SHP77 treated with DMSO at 0.1 percent for 48 hours (cell line): ENCODE data around the gene ADGRA3.
"Not testable (repeated sequence)": the region's sequence is repeated elsewhere in the genome, so short reads cannot be mapped to it uniquely, and the experiment has no call there.

Experiments used
- DNase-seq: peaks from one replicate; lab custom pipeline; 2025; lab: John Stamatoyannopoulos, UW

ADGRA3 gene

GRCh38 chr4:22478426-22478825 is 37.4 kb downstream of the ADGRA3 start:
- DNase-seq = no peak

- no peak for DNase-seq
These were observed 38.1 kb downstream of the ADGRA3 start for GRCh38 chr4:22477813-22478182.

GRCh38 chr4:22477136-22477812 is 38.6 kb downstream of the ADGRA3 start:
- DNase-seq = no peak

DNA sequence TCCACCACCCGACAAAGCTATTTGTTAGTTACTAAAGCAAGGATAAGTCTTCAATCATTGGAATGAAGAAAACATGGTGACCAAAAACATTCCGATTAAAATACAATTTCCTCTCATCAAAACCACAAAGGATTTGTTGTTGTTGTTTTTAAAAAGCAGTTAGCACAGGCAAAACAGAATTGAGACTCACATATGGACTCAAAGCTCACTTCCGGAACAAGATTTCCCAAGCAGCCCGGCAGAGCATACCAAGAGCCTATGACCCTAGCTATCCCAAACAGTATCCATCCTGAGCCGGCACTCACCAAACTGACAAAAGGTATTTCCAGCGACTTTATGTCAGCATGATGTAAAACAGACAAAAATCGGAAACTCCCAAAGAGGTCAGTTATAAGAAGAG is 39.9 kb downstream of the ADGRA3 start:
- DNase-seq = no peak

DNA sequence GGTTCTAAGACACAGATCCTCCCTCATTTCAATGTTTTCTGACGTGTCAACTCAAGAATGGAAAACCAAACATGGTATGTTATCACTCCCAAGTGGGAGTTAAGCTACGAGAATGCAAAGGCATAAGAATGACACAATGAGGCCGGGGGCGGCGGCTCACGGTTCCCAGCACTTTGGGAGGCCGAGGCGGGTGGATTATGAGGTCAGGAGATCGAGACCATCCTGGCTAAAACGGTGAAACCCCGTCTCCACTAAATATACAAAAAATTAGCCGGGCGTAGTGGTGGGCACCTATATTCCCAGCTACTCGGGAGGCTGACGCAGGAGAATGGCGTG is 40.6 kb downstream of the ADGRA3 start:
- DNase-seq = not testable (repeated sequence)

GRCh38 chr4:22474636-22475310 is 41.1 kb downstream of the ADGRA3 start:
- DNase-seq = no peak

GRCh38 chr4:22473268-22473667 is 42.6 kb downstream of the ADGRA3 start:
- DNase-seq = no peak

- DNase-seq = no peak
These were observed 43.8 kb downstream of the ADGRA3 start for GRCh38 chr4:22471999-22472461.

DNA sequence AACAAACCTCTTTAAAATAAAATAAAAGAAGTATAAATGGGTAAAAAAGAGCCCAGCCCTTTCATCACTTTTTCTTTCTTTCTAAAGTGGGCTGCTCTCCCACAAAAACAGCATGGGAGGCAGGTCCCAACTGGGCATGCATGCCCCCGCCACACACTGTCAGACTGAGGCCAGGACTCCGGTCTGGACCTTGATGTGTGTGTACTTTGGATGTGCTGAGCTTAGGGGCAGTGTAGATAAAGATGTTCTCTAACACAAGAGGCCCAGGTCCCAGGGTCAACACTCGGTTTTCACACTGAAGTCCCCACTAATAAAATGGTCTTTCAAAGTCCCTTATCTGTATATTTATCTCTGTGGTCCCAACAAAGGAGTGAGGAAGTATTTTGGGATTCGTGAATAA is 44.4 kb downstream of the ADGRA3 start:
- DNase-seq = no peak

DNA sequence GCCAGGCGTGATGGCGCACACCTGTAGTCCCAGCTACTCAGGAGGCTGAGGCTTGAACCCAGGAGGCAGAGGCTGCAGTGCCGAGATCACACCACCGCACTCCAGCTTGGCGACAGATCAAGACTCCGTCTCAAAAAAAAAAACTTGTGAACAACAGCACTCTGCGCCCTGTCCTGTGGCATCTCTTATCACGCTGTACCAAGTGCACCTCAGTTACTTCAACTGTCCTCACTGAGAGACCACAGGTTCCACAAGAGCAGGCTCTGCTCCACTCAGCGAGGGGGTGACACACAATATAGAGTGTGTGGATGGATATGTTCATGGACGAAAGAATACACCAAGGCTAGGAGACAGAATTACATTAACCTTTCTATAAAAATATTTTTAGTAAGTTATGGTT is 49.3 kb downstream of the ADGRA3 start:
- no peak for DNase-seq

GRCh38 chr4:22465996-22466395 is 49.9 kb downstream of the ADGRA3 start:
- no peak for DNase-seq

GRCh38 chr4:22465349-22465748 is 50.5 kb downstream of the ADGRA3 start:
- DNase-seq = no peak

DNA sequence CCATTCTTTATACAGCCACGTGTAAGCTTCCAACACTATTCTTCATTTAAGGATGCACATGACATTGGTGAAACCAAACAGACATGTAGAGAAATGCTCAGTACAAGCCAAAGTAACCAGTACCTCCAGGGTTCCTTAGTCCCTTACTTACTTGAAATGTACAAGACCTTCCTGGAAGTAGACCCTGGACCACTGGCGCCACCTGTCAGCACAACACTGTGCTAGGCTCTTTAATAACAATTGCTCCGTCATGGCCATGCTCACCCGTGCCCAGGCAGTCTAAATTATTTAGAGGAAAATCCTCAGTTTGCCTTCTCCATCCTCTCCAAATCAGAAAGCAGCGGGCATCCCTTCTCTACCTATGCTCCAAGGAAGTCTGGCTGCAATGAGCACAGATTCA is 52.7 kb downstream of the ADGRA3 start:
- DNase-seq = no peak

DNA sequence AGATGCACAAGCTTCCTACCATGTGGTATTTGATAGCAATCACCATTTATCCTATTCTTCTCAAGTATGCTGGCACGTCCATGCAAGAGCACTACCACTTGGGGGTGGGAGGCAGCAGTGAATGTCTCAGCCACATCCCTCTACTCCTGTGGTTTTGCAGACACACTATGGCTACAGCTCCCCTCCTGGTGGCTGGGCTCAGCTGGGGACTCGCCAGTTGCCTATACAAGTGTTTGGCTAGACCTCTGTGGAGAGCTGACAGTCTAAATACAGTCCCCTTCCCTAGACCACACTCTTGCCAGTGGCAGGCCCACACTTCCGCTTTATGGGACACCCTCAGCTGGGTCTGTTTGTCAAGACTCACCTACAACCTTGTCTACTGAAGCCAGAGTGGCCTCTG is 53.2 kb downstream of the ADGRA3 start:
- no peak for DNase-seq

GRCh38 chr4:22460266-22460665 is 55.6 kb downstream of the ADGRA3 start:
- DNase-seq = no peak

- no peak for DNase-seq
These were observed 57.8 kb downstream of the ADGRA3 start for GRCh38 chr4:22458098-22458497.

GRCh38 chr4:22457348-22457747 is 58.5 kb downstream of the ADGRA3 start:
- no peak for DNase-seq

DNA sequence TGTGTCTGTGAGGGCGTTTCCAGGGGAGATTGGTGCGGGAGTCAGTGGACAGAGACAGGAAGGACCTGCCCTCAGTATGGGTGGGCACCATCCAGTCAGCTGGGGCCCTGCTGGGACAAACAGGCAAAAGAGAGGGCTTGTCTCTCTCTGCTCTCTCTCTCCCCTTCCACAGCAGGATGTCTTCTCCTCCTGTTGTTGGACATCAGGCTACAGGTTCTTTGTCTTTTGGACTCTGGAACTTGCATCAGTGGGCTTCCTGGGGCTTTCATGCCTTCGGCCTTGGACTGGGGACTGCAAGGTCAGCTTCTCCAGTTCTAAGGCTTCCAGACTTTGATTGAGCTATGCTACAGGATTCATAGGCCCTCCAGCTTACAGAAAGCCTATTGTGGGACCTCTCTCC is 59.6 kb downstream of the ADGRA3 start:
- DNase-seq = no peak

DNA sequence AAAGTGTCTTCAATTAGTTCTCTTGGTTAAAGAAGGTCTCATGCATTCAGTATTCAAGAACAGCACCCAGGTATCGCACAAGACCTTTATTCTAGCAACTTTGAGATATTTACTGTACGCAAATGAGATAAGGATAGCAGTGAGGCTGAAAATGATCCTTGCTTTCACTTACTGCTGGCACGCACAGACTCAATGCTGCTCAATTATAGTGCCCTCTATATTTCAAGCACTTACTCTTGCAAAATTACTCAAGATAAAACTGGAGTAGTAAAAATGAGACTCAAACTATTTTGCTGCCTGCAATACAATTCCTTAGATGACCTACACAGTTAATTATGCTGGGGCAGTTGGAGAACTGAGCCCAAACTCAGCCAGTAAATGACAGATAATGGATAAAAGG is 60.9 kb downstream of the ADGRA3 start:
- no peak for DNase-seq

DNA sequence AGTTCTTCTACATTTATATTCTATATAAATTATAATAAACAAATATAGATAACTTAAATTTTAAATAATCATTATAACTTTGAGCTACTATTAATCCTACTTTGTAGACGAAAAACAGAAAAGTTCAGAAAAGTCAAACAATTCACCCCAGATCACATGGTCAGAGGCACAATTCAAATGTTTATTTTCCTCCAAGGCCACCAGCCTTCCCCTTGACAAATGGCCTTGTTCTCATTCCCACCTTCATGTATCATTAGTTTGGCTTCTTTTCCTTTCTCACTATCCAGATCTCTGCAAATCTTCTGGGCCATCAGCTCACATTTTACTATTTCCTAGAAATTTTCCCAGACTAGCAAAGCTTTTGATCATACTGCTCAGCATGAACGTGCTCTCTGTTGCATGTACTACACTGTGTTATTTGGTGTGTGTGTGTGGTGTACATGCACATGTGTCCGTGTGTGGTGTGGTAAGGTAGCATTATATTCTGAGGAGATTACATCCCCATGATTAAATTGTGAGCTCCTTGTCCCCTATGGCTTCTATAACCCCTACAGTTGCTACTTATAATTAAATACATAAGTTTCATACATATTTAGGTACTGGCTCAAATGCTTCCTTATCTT is 61.5 kb downstream of the ADGRA3 start:
- no peak for DNase-seq

DNA sequence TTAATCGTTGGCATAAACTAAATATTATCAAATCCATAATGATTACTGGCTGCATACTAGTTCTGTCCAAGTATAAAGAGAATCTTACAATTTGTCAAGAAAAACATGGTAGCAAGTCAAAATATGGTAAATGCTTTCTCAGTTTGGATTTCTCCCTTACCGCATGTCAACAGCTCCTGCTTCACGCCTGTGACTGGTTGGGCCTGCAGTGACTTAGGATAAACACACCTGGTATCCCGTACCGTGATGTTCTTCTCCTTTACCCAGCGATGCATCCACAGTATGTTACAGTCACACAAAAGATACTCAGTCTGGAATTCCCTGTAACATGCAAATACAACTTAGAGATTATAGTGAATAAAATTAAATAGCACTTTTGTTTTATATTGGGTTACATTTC is 71.1 kb downstream of the ADGRA3 start:
- DNase-seq = no peak

DNA sequence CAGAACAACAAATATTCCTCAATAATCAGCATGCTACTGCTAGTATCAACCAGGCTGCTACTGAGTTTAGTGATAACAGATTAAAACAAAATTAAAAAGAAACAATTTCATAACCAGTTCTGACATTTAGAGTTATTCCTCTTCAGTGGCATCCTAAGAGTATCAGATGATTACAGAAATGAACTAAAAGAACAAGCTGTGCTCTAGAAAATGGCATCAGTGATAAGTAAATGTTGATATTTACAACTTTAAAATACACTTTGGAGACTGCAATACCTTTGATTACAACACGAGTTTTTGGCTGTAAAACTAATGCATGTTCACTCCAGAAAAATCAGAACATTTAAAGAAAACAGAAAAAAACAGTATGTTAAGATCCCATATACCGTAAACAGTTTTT is 72.9 kb downstream of the ADGRA3 start:
- DNase-seq = no peak

- DNase-seq = no peak
These were observed 74.9 kb downstream of the ADGRA3 start for GRCh38 chr4:22440999-22441398.

DNA sequence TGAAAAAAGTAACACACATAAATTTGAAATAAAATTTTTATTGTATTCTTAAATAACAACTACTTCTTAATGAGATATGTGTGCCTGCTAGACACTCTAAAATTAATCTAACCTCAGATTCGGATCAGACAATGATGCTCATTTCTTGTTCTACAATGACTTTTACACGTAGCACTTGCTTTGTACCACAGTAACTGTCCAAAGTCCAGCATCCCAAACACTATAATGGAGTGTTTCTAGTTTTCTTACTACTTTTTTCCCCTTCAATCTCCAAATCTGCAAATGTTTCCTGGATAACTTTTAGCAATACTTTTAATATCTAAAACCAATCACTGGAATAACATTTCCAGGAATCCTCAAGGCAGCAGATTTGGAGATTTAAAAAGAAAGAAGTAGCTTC is 75.9 kb downstream of the ADGRA3 start:
- no peak for DNase-seq
